GM21723 (cell line): ENCODE measurements around the gene PHGDH.
"Not testable (repeated sequence)": the region's sequence is repeated elsewhere in the genome, so short reads cannot be mapped to it uniquely, and the experiment has no call there.

Experiments
- ATAC-seq: cut with Tn5 transposase; IDR thresholded peaks from one replicate; pipeline ENCODE4 v1.9.1; 2021; ENCODE audit warnings: mild to moderate bottlenecking, moderate library complexity; ENCODE audit not compliant: unreplicated experiment

PHGDH gene

DNA sequence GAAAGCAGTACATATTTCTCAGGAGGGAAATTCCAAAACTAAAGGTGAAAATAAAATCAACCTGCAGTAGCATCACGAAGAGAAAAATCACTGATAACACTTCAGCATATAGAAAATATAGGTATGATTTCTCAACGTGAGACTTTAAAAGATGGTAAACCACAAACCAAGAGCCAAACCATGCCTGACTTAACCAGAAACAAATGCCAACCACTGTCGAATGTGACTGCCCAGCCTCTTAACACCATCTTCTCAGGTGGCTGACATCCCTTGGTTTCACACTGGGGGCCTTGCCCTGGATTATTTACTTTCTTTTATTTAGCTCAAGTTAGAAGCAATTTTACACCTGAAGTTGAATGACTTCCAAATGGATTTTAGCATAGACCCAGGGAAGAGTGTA lies 46.9 kb downstream of the PHGDH start:
- ATAC-seq, result no peak

DNA sequence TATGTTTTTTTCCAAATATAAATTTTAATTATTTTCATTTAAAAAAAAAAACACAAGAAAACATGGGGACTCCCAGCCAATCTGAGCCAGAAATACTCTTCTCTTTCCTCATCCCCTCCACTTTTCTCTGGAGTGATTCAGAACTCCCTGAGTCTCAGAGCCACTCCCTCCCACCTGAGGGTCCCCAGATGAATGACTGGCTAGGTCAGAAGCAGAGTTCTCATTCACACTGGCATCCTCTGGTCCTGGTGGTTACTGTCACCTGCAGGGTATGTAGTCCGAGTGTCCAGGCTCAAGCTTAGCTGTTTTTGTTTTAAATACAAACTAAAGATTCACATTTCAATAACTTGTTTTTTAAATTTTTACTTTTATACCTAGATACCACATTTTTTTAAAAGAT lies 50.7 kb downstream of the PHGDH start:
- no peak for ATAC-seq

DNA sequence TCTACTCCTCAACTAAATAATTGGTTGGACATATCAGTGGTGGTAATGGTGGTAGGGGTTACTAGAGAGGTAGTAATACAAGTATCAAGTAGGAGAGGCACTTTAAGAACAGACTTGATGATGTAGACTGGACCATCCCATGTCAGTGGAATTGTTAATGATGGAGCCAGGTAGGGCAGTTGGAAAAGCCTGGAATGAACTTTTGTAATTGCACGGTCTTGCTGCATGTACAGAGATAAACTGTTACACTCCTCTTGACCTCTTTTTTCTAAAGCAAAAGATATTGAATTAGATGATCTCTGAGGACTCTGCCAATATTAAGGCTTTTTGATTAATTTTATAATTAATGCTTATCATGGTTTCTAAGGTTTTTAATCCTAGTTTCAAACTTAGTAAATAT lies 51.2 kb downstream of the PHGDH start:
- ATAC-seq, result no peak

DNA sequence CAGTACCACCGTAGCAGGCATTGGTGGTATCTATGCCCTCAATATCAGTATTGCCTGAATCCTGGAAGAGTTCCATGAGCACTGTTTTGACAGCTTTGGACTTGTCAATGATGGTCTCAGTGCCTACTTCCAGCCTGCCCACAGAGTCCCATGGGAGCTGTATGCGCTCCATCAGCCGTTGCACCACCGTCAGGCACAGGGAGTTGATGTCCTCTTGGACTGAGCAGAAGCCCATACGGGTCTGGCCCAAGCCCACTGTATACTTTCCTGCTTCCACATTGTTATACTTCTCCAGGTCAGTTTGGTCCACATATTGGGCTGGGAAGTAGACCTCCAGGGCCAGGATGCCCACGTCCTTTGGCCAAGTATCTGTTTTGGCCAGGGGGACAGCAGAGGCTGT lies 52.5 kb downstream of the PHGDH start:
- ATAC-seq, result no peak

DNA sequence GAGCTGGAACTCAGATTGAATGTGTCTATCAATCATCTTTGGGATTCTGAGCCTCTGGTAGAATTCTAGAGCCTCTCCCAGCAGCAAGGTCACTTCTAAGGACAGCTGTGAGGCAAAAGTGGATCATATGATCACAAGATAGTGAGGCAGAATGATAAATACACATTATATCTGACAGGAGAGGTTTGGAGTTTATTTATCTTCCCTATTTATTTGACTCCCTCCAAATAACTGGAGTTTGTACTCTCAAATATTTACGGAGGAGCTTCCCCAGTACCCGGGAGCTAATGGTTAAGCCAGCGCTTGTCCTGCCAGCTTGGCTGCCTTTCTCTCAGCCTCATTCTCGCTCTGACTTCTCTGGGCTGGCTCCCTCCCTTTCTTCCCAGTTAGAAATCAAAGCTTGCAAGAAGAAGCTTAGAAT lies 54.6 kb downstream of the PHGDH start:
- no peak for ATAC-seq

DNA sequence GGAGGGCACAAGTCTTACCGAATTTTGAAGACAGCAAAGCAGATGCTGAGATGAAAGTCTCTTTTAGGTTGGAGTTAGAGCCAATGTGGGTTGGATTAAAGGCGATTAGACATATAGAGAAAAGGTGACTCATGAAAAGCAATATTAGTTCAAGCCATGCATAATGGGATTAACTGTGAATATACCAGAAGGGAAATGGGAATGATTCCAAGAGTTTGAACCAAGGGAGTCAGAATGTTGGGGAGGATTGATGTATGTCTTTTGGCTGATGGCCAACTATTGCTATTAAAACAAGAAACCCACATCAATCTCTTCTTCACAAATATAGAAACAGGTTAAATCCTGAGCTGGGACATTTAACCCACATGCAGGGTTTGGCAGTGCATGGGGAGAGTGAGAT lies 55.8 kb downstream of the PHGDH start:
- no peak for ATAC-seq

DNA sequence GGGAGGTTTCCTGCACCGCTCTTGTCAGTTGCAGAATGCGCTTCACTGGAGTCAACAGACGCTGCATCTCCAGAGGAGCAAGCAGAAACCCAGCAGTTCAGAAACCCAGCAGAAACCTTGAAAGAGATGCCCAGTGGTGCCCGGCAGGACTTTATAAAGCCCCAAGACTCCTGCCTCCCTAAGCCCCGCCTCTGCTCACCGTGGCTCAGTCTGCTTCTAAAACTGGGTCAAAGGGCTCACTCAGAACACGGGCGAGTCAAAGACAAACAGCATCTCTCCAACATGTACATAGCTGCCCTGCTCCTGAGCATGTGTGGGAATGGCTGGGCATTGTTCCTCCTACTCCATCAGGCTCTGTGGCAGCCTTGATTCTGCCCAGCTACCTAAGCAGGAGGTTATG lies 57.0 kb downstream of the PHGDH start, which contains the start of gene HMGCS2:
HMGCS2 (minus strand) TSS at position 128 of the 400 bp plus-strand sequence; CDS start at position 67, 61 bp downstream.
- no peak for ATAC-seq

DNA sequence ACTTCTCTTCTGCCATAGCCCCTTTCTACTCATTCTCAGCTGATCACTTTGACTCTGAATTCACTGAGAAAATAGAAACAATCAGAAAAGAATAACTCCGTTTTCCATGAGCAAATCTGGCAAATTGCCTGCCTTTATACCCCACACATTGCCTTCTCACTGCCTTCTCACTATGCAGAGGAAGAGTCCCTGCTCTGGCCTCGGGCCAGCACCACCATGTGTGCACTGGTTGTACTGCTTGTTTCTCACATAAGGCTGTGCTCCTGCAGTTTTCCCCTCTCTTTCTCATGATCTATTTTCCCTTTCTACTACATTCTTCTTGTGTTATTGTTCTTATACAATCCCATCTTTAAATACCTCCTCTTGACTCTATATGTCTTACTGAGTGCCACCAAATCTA lies 59.3 kb downstream of the PHGDH start:
- ATAC-seq, result no peak

DNA sequence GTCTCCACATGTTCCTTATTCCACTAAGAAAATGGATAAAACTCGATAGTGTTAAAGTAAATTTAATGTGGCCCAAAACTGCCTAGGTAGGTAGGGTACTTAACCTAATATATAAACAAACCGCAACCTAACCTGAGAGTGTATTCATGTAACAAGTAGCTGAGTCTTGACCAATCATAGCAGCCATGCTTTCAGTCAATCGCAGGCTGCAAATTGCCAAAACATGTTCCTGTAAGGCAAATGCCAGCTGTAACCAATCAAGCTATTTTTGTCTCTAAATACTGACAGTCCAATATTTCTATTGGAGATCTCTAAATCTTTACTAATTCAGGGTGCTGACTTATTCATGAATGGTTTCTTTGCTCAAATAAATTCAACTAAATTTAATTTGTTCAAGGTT lies 60.0 kb downstream of the PHGDH start:
- no peak for ATAC-seq

DNA sequence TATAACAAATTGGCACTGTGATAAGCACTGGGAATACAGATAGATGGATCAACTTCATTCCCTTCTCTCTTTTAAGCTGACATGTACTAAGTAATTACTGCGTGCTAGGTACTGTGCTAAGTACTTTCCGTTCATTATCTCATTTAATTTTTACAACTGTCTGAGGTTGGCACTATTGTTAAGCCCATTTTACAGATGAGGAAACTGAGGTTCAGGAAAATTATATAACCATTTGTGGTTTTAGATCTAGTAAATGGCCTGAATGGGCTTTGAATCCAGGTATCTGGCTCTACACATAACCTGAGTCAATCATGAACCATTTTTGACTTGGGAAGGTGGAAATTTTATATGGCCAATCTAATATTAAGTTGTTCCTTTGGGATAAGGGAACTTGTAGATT lies 60.6 kb downstream of the PHGDH start:
- ATAC-seq, result no peak

DNA sequence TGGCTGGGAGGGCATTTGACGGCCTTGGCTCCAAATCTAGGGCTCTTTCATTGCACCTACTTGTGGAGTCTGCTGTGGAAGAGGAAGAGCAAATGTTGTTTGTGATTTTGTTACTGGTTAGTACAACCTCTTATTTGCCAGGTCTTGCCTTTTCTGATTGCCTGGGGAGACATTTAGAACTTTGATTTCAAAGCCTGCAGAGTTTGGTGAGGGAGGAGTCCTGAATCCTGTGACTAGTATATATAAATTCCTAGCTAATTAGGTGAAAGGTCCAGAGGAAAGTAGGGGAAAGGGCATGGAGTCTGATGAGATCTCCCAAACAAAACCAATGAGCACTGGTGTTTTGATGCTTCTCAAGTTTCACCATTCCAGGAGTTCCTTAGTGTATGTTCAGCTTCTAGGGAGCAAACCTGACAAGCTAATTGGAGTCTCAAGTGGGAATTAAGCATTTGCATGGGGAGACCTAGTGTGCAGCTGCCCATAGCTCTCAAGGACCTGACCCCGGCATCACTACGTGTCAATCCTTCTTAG lies 62.0 kb downstream of the PHGDH start:
- no peak for ATAC-seq

DNA sequence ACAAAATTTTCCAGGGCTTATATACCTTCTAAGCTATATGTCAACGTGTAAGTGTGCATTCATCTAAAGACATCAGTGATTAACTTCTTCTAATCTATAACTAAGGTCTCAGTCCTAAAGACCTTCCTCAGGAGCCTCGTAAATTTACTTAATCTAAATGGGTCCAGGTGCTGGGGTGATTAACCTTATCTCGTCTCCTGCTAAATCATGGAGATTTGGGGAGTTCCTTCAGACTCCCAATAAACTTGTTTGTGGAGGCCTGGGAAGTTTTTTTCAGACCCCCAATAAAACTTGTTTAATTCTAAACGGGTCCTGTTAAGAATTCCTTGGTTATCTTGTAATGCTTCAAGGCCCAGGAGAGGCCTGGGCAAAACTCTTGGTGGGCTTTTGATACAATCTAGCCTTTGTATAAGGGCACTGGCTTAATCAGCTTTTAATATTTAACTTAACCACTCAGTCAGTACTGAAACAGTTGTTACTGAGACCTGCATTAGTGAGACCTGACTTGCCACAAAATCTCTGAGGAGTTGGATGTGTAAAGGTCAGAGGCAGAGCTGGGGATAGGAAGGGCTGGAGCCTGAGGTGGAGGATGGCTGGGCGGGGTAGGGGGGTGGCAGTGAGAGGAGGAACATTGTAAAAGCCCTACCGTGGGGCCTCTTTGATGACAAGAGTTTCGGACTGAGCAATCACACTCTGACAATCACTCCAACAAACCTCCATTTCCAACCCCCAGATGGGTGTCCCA lies 63.2 kb downstream of the PHGDH start:
- ATAC-seq, result no peak

DNA sequence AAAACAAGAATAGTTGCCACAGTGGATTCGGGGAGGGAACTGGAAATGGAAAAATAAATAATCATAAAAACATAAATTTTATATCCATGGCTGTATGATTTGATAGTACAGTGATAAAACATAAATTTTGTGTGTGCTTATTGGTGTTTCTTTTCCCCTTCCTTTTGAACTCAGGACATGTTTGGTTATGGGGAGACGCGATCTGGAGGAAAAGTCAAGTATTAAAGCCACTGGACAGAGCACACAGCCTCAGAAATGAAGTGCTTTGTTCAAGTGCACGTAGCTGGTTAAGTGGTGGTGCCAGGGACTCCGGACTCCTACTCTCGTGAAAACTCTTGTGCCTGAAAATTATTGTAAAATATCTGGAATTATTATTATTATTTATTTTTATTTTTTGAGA lies 66.6 kb downstream of the PHGDH start:
- no peak for ATAC-seq

DNA sequence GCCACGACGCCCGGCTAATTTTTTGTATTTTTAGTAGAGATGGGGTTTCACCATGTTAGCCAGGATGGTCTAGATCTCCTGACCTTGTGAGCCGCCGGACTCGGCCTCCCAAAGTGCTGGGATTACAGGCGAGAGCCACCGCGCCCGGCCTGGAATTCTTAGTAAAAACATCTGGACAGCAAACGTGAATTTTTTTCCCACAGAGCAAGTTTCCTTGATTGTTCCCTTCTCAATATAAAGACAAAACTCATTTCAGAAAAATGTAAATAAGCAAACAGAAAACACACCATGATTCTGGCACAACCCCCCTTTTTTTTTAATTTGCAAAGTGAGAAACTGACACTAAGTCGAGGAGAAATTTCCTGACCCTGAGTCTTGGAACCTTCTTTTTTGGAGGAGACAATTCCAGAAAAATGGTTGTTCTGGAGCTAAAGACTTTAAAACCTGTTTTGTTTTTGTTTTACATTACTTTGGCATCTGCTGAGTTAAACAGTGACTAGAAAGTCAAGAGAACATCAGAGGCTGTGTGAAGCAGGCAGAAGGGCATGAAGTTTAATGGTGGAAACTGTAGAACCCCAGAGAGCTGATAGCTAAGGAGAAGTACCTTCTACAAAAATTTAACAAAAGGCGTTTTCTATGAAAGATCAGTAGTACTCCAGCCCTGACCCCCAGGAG lies 67.3 kb downstream of the PHGDH start:
- ATAC-seq, result no peak

DNA sequence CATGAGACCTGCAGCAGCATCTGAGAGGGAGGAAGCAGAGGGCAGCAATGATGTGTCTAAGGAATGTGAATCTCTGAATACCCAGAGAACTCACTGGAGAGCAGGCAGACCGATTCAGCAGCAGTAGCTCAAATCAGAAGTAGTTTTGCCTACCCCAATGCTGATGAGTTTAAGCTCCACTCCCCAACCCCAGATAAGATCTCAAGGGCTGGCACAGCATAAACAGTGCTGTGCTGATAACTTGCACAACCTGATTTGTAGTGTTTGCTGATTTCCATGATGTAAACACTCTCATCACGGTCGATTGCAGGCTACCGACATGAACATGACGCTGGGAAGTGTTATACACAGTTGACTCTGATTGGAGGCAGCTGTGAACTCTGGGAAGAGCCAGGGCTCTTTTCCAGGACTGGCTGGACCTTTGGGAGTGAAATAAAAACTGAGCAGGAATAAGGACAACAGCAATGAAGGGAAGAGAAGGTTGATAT lies 68.2 kb downstream of the PHGDH start:
- ATAC-seq, result no peak

DNA sequence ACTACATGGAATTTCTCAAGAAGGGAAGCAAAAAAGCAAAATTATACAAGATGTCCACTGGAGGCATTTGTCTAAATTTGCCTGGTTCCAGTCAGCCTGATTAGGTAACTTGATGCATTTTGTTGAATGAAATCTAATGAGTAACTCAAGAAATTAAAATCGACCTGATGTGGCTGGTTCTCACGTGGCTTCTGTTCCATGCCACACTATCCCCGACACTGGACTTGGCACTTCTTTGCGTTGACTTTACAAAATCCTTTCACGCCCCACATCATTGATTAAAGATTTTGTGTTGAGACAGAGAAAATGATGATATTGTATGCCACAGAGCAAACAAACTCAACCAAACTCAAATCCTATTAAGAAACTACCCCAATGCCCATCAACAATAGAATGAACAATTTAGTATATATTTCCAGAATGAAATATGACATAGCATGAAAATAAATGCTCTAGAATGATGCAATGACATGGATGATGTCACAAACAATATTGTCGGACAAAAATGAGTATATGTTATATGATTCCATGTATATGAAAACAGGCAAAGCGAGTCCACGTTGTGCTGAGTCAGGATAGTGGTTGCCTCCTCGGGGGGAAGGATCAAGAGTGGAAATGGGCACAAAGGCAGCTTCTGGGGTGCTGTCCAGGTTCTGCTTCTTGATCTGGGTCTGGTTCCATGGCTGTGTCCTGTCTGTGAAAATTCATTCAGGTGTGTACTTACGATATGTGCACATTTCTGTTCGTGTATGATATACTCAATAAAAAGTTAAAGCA lies 69.9 kb downstream of the PHGDH start:
- no peak for ATAC-seq

DNA sequence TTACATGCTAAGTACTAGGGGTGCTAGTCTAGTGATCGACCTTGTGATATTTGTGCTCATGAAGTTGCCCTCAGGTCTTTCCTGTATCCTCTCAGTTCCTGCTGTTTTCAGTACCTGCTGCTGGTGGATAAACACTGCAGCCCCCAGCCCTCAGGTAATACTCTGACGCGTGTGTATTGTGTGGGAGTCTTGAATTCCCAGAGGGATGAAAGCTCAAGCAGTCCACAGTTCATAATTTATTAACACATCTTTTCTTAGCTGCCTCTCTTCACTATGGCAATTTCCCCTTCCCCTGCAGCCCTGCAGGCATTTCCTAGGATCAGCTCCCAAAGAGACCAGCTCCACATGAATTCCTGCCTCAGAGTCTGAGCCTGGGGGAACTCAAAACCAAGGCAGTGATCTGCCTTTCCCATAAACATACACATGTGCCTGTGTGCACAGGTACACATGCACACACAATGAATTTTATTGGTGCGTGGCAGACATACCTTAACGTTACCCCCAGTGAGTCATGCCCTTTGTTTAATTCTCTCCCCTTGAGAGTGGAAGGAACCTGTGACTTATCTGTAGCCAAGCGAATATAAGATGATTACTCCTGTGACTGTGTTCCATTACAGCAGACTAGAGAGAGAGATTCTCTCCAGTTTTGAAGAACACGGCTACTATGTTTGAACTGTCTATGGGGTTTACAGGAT lies 71.0 kb downstream of the PHGDH start:
- no peak for ATAC-seq

DNA sequence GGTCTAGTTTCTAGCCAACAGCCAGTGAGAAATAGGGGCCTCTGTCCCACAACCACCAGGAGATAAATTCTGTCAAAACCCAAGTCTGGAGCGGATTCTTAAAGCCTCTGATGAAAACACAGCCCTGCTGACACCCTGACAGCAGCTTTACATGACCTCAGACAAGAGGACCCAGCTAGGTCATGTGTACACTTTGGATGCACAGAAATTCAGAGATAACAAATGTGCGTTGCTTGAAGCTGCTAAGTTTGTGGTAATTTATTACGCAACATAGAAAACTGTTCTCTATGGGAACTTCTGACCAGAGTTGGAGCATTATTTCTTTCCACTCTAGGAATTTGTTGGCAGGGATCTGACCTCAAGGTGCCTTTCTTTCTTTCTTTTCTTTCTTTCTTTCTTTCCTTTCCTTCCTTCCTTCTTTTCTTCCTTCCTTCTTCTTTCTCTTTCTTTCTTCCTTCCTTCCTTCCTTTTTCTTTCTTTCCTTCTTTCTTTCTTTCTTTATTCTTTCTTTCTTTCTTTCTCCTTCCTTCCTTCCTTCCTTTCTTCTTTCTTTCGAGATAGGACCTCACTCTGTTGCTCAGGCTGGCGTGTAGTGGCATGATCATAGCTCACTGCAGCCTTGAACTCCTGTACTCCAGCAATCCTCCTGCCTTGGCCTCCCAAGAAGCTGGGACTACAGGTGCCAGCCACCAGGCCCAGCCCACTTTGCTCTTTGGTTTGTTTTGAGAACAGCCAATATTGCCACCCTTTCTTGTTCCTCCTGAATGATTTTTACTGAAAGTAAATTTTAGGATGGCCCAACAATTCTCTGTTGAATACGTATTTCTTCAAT lies 71.8 kb downstream of the PHGDH start:
- no peak for ATAC-seq

DNA sequence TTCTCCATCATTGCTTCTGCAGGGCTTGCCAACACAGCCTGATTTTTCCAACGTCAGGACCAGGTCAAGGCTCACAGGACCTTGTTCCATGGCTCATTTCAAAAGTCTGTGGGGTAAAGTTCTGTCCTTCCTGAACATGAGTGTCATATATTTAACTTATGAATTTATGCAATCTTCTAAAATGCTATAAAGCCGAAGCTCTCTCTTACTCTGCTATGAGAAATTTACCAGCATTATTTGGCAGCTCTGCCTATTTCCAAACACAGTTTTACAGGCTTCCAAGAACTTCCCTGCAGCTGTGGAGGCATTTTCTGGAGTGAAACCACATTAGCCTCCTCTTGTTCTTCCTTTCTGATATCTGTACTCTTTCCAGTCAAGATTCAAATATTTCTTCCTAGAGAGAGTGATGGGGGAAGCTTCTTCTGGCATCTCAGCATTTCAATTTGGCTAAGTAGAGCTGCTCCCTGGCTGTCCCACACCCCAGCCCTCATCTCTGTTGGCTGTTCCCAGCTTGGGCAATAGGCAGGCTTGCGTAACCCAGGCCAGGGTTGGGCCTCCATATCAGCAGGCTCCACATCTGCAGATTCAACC lies 72.6 kb downstream of the PHGDH start:
- no peak for ATAC-seq

DNA sequence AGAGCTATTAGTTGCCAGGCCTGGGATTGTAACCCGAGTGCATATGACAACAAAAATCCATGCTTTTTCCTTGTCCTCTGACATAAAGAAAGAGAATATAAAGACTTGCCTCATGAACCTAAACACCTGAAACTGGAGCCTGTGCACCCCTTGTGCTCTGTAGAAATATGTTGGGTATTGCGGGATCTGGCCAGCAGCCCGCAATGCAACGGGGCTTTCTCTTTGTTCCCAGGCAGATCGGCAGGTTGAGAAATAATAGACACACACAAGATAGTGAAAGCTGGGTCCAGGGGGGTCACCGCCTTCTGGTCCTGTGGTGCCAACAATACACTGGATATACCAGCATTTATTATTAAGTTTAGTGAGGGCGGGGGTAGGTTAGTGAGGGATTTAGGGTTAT lies 74.3 kb downstream of the PHGDH start:
- ATAC-seq, result not testable (repeated sequence)
